Spleen (tissue), 11 donors: ENCODE results near the gene AP1G1. TPM values are rescaled to one million over a fixed set of nuclear protein-coding genes. Genes with fewer than 3 reads are reported as not detected.

Experiments used
- DNase-seq: peaks from one replicate; pipeline ENCODE4 v3.0.0-alpha.2; 2020
- H3K27ac ChIP-seq, 8 donors: fragments of 200-600 bp; sonication (generic) in 7 of 8; 1 replicate in 4 of 8; 2 replicates in 4 of 8; pipeline versions ENCODE4 v1.5.0 to v1.8.0; 2016 to 2021; ENCODE audit warnings: inconsistent platforms in 4 of 8, mild to moderate bottlenecking in 4 of 8, moderate library complexity in 1 of 8
- H3K27me3 ChIP-seq, 7 donors: fragments of 200-600 bp; sonication (generic) in 6 of 7; replicated peaks in 1 of 7; 1 replicate in 4 of 7; 2 replicates in 3 of 7; pipeline versions ENCODE4 v1.5.0 to v1.8.0; 2016 to 2021; ENCODE audit warnings: inconsistent platforms in 3 of 7, mild to moderate bottlenecking in 1 of 7
- H3K36me3 ChIP-seq, 6 donors: fragments of 200-600 bp; sonication (generic) in 5 of 6; 1 replicate in 4 of 6; 2 replicates in 2 of 6; pipeline versions ENCODE4 v1.5.0 to v1.8.0; 2016 to 2021; ENCODE audit warnings: inconsistent platforms in 2 of 6
- H3K4me1 ChIP-seq, 6 donors: fragments of 200-600 bp; sonication (generic) in 5 of 6; 1 replicate in 3 of 6; 2 replicates in 3 of 6; pipeline versions ENCODE4 v1.5.0 to v1.8.0; 2016 to 2021; ENCODE audit warnings: inconsistent platforms in 3 of 6
- H3K4me3 ChIP-seq, 8 donors: fragments of 200-600 bp; sonication (generic) in 7 of 8; 1 replicate in 4 of 8; 2 replicates in 4 of 8; pipeline versions ENCODE4 v1.5.0 to v1.8.0; 2016 to 2021; ENCODE audit warnings: inconsistent platforms in 4 of 8, mild to moderate bottlenecking in 4 of 8, moderate library complexity in 2 of 8
- H3K9me3 ChIP-seq, 8 donors: fragments of 200-600 bp; sonication (generic) in 7 of 8; 1 replicate in 4 of 8; 2 replicates in 4 of 8; pipeline versions ENCODE4 v1.5.0 to v1.8.0; 2016 to 2021; ENCODE audit warnings: inconsistent platforms in 4 of 8
- POLR2A ChIP-seq, 3 donors: fragments of 450-650 bp; IDR thresholded peaks; one replicate each; pipeline ENCODE4 v1.5.1; 2017; ENCODE audit warnings: antibody characterized with exemption in 3 of 3, mild to moderate bottlenecking in 1 of 3
- POLR2AphosphoS5 ChIP-seq, 3 donors: sonication (generic); formaldehyde crosslinking; IDR thresholded peaks; one replicate each; pipeline ENCODE4 v1.5.1; 2017; ENCODE audit warnings: antibody characterized with exemption in 3 of 3
- WGBS, 5 donors: extraction: QIAGEN DNeasy Blood & Tissue Kit in 3 of 5; methylation state at CpG; one replicate each; pipeline versions ENCODE4 v1.1.5 to v1.1.7; 2013 to 2018; 5-methylcytosine and 5-hydroxymethylcytosine counted together
- intact Hi-C: fragments of 100-400 bp; cut with DNase I; formaldehyde crosslinking; loops from one replicate; pipeline ENCODE4 v1.15.0; 2023; ENCODE audit warnings: low total_unique reads
- polyA plus RNA-seq, 3 donors: library from polyadenylated mRNA; stranded (reverse); fragments of 200-250 nt; gene quantifications; one replicate each; pipeline ENCODE4 v1.2.1, GENCODE V29; 2013
- total RNA-seq, 7 donors: library from RNA; depleted of rRNA in 3 of 7; stranded (reverse); fragments of >200 nt in 3 of 7; fragmentation: NEBNext Ultra II Directional in 4 of 7; extraction: Animal tissue kit (Norgen Biotek cat#: 25700) in 4 of 7; gene quantifications; one replicate each; pipeline versions ENCODE4 v1.1.0 to v1.2.1, GENCODE V29; 2016 to 2021
- TF ChIP-seq, protein P1 (sequence below), 11 experiments: fragments of 200-600 bp in 7 of 11; fragments of 450-650 bp in 4 of 11; sonication (generic) in 4 of 11; IDR thresholded peaks in 8 of 11; conservative IDR thresholded peaks in 3 of 11; 1 replicate in 7 of 11; 2 replicates in 4 of 11; pipeline versions ENCODE4 v1.4.0 to v1.8.0; 2016 to 2021; ENCODE audit warnings: antibody characterized with exemption in 11 of 11, inconsistent platforms in 4 of 11, mild to moderate bottlenecking in 1 of 11
- donor health status: healthy with polysubstance abuse.
- donor health status: DM: no; HTN: no; CAD: no; lungs with moderate emphysema.
- donor health status: DM: no; HTN: no; CAD: no.
- donor health status: Bipolar disorder and iron deficiency.
- donor health status: healthy.
- donor health status: DM: no; HTN: no; CAD: no.
- donor health status: DM: yes; HTN: yes; CAD: no.

The AP1G1 gene
- total and polyA plus RNA-seq, 10 donors: 11.2 to 125 (median 94.1) TPM

DNA sequence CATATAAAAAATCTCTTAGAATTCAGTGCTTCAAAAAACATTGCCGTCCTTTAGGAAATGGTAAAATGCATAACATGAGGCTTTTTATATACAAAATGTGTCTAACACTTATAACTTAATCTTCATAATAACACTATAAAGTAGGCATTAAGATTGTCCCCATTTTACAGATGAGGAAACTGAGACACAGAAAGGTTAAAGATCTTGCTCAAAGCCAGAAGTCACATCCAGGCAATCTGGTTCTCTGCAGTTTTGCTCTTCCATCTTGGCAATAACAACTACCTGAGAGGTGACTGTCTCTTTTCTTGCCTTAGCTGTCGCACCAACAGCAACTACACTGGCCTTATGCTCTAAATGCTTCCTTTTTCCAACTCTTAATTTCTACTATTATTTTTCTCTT is 24.5 kb downstream of the AP1G1 start:
- Histone ChIP-seq H3K4me3 (no peak overlapping the region), H3K27me3 (no peaks in the 10 kb centered on the region), H3K4me1 (peaks cover 0 to 62% (median 4%) of the 10 kb centered on the region in 6 donors), H3K36me3 (peaks cover 0 to 86% (median 39%) of the 10 kb centered on the region in 6 donors), H3K27ac (no peak overlapping the region), H3K9me3 (no peaks in the 10 kb centered on the region)
- TF ChIP-seq POLR2A (IDR thresholded peaks at IDR 0.05): no peak
- TF ChIP-seq, protein P1, sequence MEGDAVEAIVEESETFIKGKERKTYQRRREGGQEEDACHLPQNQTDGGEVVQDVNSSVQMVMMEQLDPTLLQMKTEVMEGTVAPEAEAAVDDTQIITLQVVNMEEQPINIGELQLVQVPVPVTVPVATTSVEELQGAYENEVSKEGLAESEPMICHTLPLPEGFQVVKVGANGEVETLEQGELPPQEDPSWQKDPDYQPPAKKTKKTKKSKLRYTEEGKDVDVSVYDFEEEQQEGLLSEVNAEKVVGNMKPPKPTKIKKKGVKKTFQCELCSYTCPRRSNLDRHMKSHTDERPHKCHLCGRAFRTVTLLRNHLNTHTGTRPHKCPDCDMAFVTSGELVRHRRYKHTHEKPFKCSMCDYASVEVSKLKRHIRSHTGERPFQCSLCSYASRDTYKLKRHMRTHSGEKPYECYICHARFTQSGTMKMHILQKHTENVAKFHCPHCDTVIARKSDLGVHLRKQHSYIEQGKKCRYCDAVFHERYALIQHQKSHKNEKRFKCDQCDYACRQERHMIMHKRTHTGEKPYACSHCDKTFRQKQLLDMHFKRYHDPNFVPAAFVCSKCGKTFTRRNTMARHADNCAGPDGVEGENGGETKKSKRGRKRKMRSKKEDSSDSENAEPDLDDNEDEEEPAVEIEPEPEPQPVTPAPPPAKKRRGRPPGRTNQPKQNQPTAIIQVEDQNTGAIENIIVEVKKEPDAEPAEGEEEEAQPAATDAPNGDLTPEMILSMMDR (IDR thresholded peaks at IDR 0.05 in 8 of 11, conservative IDR thresholded peaks at IDR 0.05 in 3 of 11): no peak
- no peak for TF ChIP-seq POLR2AphosphoS5 (IDR thresholded peaks at IDR 0.05)
- 95 to 97% (median 97%) methylated on average over 2 of the region's 2 CpGs for WGBS, 5 donors
- intact Hi-C loops: no loop called here
- no peak for DNase-seq

DNA sequence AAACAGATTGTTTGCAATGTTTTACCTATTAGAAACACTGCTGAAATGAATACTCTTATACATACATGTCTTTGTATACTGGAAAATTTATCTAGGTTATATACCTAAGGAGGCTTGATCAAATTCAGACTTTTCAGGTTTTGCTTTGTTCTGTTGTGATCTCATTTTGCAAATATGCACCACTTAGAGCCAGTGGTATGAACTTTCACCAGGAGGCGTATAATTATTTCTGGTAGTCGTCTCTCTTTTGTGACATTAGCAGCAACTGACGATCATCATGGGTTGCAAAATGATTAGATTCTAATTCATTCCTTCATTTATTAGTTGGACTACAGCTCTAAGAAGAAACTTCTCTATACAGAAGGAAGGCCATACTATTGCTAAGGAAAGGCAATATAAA is 26.9 kb downstream of the AP1G1 start:
- TF ChIP-seq POLR2AphosphoS5 (IDR thresholded peaks at IDR 0.05): no peak
- no peak for TF ChIP-seq POLR2A (IDR thresholded peaks at IDR 0.05)
- TF ChIP-seq, protein P1 (IDR thresholded peaks at IDR 0.05 in 8 of 11, conservative IDR thresholded peaks at IDR 0.05 in 3 of 11): no peak
- DNase-seq: no peak

DNA sequence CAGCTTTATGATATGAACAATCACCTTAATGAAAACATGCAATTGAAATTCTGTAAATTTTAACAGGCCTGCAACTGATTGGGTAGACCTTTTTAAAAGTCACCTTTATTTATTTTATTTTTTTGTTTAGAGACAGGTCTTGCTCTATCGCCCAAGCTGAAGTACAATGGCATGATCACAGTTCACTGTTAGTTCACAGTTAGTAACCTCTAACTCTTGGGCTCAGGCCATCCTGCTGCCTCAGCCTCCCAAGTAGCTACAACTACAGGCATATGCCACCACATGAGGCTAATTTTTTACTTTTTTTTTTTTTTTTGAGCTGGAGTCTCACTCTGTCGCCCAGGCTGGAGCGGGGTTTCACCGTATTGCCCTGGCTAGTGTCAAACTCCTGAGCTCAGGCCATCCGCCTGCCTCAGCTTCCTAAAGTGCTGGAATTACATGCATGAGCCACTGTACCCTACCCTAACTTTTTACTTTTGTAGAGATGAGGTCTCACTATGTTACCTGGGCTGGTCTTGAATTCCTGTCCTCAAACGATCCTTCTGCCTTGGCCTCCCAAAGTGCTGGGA is 28.0 kb downstream of the AP1G1 start:
- no peaks in the 10 kb centered on the region for H3K27me3 ChIP-seq
- H3K27ac ChIP-seq: no peak overlapping the region
- peaks cover 0 to 84% (median 19%) of the 10 kb centered on the region in 6 donors for H3K36me3 ChIP-seq
- H3K9me3 ChIP-seq: no peaks in the 10 kb centered on the region
- DNase-seq: no peak
- 93 to 97% (median 97%) methylated on average over 6 of the region's 6 CpGs for WGBS, 5 donors
- TF ChIP-seq POLR2A (IDR thresholded peaks at IDR 0.05) (no peak), POLR2AphosphoS5 (IDR thresholded peaks at IDR 0.05) (no peak)
- TF ChIP-seq, protein P1 (IDR thresholded peaks at IDR 0.05 in 8 of 11, conservative IDR thresholded peaks at IDR 0.05 in 3 of 11): no peak
- intact Hi-C loops: no loop called here
- H3K4me3 ChIP-seq: no peak overlapping the region
- H3K4me1 ChIP-seq: peaks cover 0 to 80% (median 19%) of the 10 kb centered on the region in 6 donors

More for the DNA sequence above, 26.9 kb downstream of the AP1G1 start:
- H3K9me3 ChIP-seq: no peaks in the 10 kb centered on the region
- H3K36me3 ChIP-seq: peaks cover 0 to 86% (median 22%) of the 10 kb centered on the region in 6 donors
- WGBS, 5 donors: 54 to 69% (median 60%) methylated on average over 3 of the region's 3 CpGs
- intact Hi-C loops: no loop called here
- peaks cover 0 to 70% (median 9%) of the 10 kb centered on the region in 6 donors for H3K4me1 ChIP-seq
- no peak overlapping the region for H3K27ac ChIP-seq
- no peaks in the 10 kb centered on the region for H3K27me3 ChIP-seq
- H3K4me3 ChIP-seq: no peak overlapping the region

DNA sequence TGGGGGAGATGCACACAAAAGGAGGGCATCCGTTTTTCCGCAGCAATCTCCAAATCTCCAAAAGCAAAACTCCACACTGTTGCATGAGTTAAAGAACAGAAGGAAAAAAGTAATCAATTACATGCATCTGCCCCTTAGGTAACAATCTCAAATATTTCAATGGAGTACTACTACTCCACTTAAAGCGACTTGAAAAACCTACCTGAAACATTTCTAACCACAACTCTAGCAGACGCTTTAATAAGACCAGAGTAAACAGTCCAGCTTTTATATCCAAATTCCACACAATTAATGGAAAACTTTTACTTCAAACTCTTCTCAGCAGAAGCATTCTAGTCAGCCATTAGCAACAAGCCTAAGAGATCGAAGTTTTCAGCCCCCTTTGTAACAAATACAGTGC is 29.9 kb downstream of the AP1G1 start:
- DNase-seq: no peak
- 86 to 94% (median 89%) methylated on average over 5 of the region's 5 CpGs for WGBS, 5 donors
- TF ChIP-seq POLR2AphosphoS5 (IDR thresholded peaks at IDR 0.05) (no peak), POLR2A (IDR thresholded peaks at IDR 0.05) (no peak)
- TF ChIP-seq, protein P1 (IDR thresholded peaks at IDR 0.05 in 8 of 11, conservative IDR thresholded peaks at IDR 0.05 in 3 of 11): no peak
- no peak overlapping the region for H3K27ac ChIP-seq
- no peak overlapping the region for H3K4me3 ChIP-seq
- intact Hi-C loops: no loop called here
- H3K36me3 ChIP-seq: peaks cover 0 to 78% (median 25%) of the 10 kb centered on the region in 6 donors
- H3K4me1 ChIP-seq: peaks cover 0 to 67% (median 19%) of the 10 kb centered on the region in 6 donors
- no peaks in the 10 kb centered on the region for H3K9me3 ChIP-seq
- H3K27me3 ChIP-seq: no peaks in the 10 kb centered on the region
